K562 (cell line): ENCODE measurements around the gene GAK. TPM values are rescaled to one million over a fixed set of nuclear protein-coding genes. Genes with fewer than 3 reads are reported as not detected.

Experiments
- ATAC-seq: fragments of 200-7000 bp; cut with Tn5 transposase; 3 replicates; pipeline ENCODE4 v1.9.1; 2020; ENCODE audit warnings: moderate library complexity
- BruUV-seq: library from RNA; stranded (reverse); fragments of 400-500 nt; replicated peaks from 2 replicates; lab custom pipeline; 2021; lab: Mats Ljungman, UMichigan
- CTCF ChIA-PET: fragments of 300-600 bp; formaldehyde crosslinking; extraction: SDS; loops from one replicate; lab custom pipeline; 2021; ENCODE audit warnings: low intra/inter-chr PET ratio; lab: Yijun Ruan, JAX
- POLR2A ChIA-PET: fragments of 300-600, 350-650 bp; sonication (Branson Sonifier 250); formaldehyde crosslinking; extraction: SDS; loops from one replicate; lab custom pipeline; 2021; ENCODE audit warnings: antibody characterized with exemption, inconsistent platforms; lab: Yijun Ruan, JAX
- DNase-seq, 4 experiments: peaks; one replicate each; pipeline versions ENCODE4 v3.0.0 to v3.0.0-alpha.2; 2011 to 2018; ENCODE audit warnings: low spot score in 3 of 4, mixed read lengths in 3 of 4; ENCODE audit errors: extremely low read depth in 1 of 4
- FAIRE-seq: peaks from 2 replicates; lab custom pipeline; 2011; peaks lifted over from hg19 to GRCh38; lab: Jason Lieb, UNC
- H2AFZ ChIP-seq: 2 replicates; pipeline ENCODE4 v1.6.0; 2011; ENCODE audit warnings: low read depth, low read length, control low read depth, inconsistent platforms
- H3K27ac ChIP-seq: fragments of 200-600 bp; 3 replicates; pipeline ENCODE4 v1.8.0; 2011; ENCODE audit warnings: low read depth, mild to moderate bottlenecking, control low read depth, inconsistent platforms, low read length, moderate library complexity, mixed read lengths; ENCODE audit errors: extremely low read depth
- H3K27me3 ChIP-seq, 2 experiments: fragments of 300-600 bp in 1 of 2; 2 replicates in 1 of 2; 3 replicates in 1 of 2; pipeline versions ENCODE4 v1.6.0 to v1.8.0; 2011; ENCODE audit warnings: inconsistent platforms in 2 of 2, low read length in 2 of 2, mild to moderate bottlenecking in 1 of 2, mixed read lengths in 1 of 2, moderate library complexity in 1 of 2; ENCODE audit not compliant: control insufficient read depth in 2 of 2, insufficient read depth in 2 of 2
- H3K36me3 ChIP-seq: fragments of 300-600 bp; 3 replicates; pipeline ENCODE4 v1.8.0; 2011; ENCODE audit warnings: mild to moderate bottlenecking, low read length, inconsistent platforms; ENCODE audit not compliant: control insufficient read depth, insufficient read depth
- H3K4me1 ChIP-seq, 2 experiments: fragments of 200-600 bp in 1 of 2; replicated peaks in 1 of 2; 2 replicates in 1 of 2; 3 replicates in 1 of 2; pipeline versions ENCODE4 v1.5.1 to v1.8.0; 2011; ENCODE audit warnings: inconsistent platforms in 2 of 2, low read length in 2 of 2, mild to moderate bottlenecking in 1 of 2, mixed read lengths in 1 of 2, moderate library complexity in 1 of 2; ENCODE audit not compliant: control insufficient read depth in 2 of 2, insufficient read depth in 2 of 2
- H3K4me2 ChIP-seq: 2 replicates; pipeline ENCODE4 v1.6.1; 2011; ENCODE audit warnings: low read length, control low read depth, inconsistent platforms, mixed read lengths; ENCODE audit not compliant: insufficient read depth
- H3K4me3 ChIP-seq: fragments of 200-600 bp; sonication (generic), shearing (Covaris generic); 2 replicates; pipeline ENCODE4 v1.5.1; 2016; ENCODE audit warnings: control low read depth, inconsistent platforms
- H3K79me2 ChIP-seq: fragments of 200-600 bp; 3 replicates; pipeline ENCODE4 v1.8.0; 2011; ENCODE audit warnings: low read length, inconsistent platforms; ENCODE audit not compliant: control insufficient read depth, insufficient read depth
- H3K9ac ChIP-seq, 2 experiments: 2 replicates each; pipeline versions ENCODE4 v1.6.0 to v1.6.1; 2011; ENCODE audit warnings: low read depth in 2 of 2, low read length in 2 of 2, control low read depth in 1 of 2, inconsistent platforms in 1 of 2, mild to moderate bottlenecking in 1 of 2, mixed read lengths in 1 of 2; ENCODE audit not compliant: insufficient read depth in 1 of 2
- H3K9me1 ChIP-seq: one replicate; pipeline ENCODE4 v1.6.0; 2011; ENCODE audit warnings: inconsistent platforms, mild to moderate bottlenecking, low read length, moderate library complexity; ENCODE audit not compliant: control insufficient read depth, insufficient read depth
- H3K9me3 ChIP-seq: replicated peaks from 2 replicates; pipeline ENCODE4 v1.5.1; 2011; ENCODE audit warnings: low read depth, low read length, inconsistent platforms; ENCODE audit not compliant: control insufficient read depth, insufficient read depth
- H4K20me1 ChIP-seq: replicated peaks from 2 replicates; pipeline ENCODE4 v1.6.1; 2011; ENCODE audit warnings: low read length, inconsistent platforms, mixed read lengths; ENCODE audit not compliant: control insufficient read depth, insufficient read depth
- ESRRB ChIP-seq: fragments of 250-450 bp; sonication (Bioruptor Pico); IDR thresholded peaks from 2 replicates; pipeline ENCODE4 v1.5.0; 2020; ENCODE audit warnings: mild to moderate bottlenecking, moderate library complexity, borderline replicate concordance
- ETS2 ChIP-seq: IDR thresholded peaks from 2 replicates; pipeline ENCODE4 v1.6.1; 2016; ENCODE audit warnings: borderline replicate concordance, missing genetic modification characterization, mild to moderate bottlenecking, moderate library complexity, missing compliant biosample characterization; ENCODE audit not compliant: poor library complexity, severe bottlenecking
- POLR2G ChIP-seq: fragments of 200-400 bp; formaldehyde crosslinking; IDR thresholded peaks from 2 replicates; pipeline ENCODE4 v1.6.1; 2017; ENCODE audit warnings: low read depth, mild to moderate bottlenecking, antibody characterized with exemption, low read length, moderate library complexity
- ZNF197 ChIP-seq: fragments of 200-800 bp; sonication (Bioruptor generic); IDR thresholded peaks from 2 replicates; pipeline ENCODE4 v1.6.1; 2016; ENCODE audit warnings: low read depth, missing genetic modification characterization, missing compliant biosample characterization
- ZNF583 ChIP-seq: fragments of 250-450 bp; sonication (Bioruptor Pico); IDR thresholded peaks from 2 replicates; pipeline ENCODE4 v1.4.0; 2020
- WGBS: fragments of 100-300 bp; shearing (Covaris generic); methylation state at CpG from one replicate; pipeline ENCODE4 v1.1.6; 2016; ENCODE audit warnings: low coverage, mixed read lengths; ENCODE audit not compliant: insufficient coverage; ENCODE audit errors: missing lambda C conversion rate; 5-methylcytosine and 5-hydroxymethylcytosine counted together
- in situ Hi-C: fragments of 300-500 bp; cut with MboI; formaldehyde crosslinking; loops from 4 replicates; pipeline ENCODE4 v1.15.0; 2018; ENCODE audit warnings: inconsistent platforms, mixed read lengths
- intact Hi-C: fragments of 100-400 bp; cut with micrococcal nuclease; formaldehyde crosslinking; loops from 2 replicates; pipeline ENCODE4 v1.14.2; 2022
- polyA plus RNA-seq, 8 experiments: library from polyadenylated mRNA; depleted of rRNA in 4 of 8; stranded (reverse) in 5 of 8; unstranded in 3 of 8; fragments of >200 nt; fragmentation: Nextera tagmentation in 2 of 8; fragmentation: Illumina TruSeq in 1 of 8; extraction: Ambion mirVana in 2 of 8; extraction: Trizol in 1 of 8; gene quantifications; 2 replicates each; pipeline versions ENCODE4 v1.2.1 to v1.2.3, GENCODE V29; 2011 to 2014; ENCODE audit warnings: inconsistent platforms in 1 of 8, missing spikeins in 1 of 8
- total RNA-seq, 7 experiments: library from RNA; depleted of rRNA in 6 of 7; stranded (reverse); fragments of >200 nt in 6 of 7; fragmentation: Illumina TruSeq in 2 of 7; extraction: Trizol in 2 of 7; gene quantifications; 2 replicates each; pipeline versions ENCODE4 v1.2.1 to v1.2.3, GENCODE V29; 2011 to 2021; ENCODE audit warnings: low replicate concordance in 1 of 7
- TF ChIP-seq, protein P1 (sequence below): sonication (generic); formaldehyde crosslinking; IDR thresholded peaks from 2 replicates; pipeline ENCODE4 v1.8.0; 2022; ENCODE audit warnings: mild to moderate bottlenecking, missing genetic modification reagents

The GAK gene
- total and polyA plus RNA-seq, 9 of the 15 experiments (the other 6 are each of a cell fraction or from before 2014, with no cell fraction given) = 1.3 to 102 (median 16.2) TPM

GRCh38 chr4:914531-914930 lies 17.6 kb downstream of the GAK start:
- no TSS peak for BruUV-seq
- in situ Hi-C loops (no loop called here), intact Hi-C loops (no loop called here)
- ATAC-seq (no peak), FAIRE-seq (no peak), DNase-seq (no peak)
- ChIA-PET CTCF (no interaction called here), POLR2A (no interaction called here)
- H3K27ac ChIP-seq = no peak overlapping the region
- H3K36me3 ChIP-seq = peaks cover 40% of the 10 kb centered on the region; the same call in 2 of the 3 replicates
- H2AFZ ChIP-seq = no peak overlapping the region
- WGBS = 95% methylated on average over 7 of the region's 21 CpGs
- H3K9me3 ChIP-seq = peaks cover 4% of the 10 kb centered on the region; the same call in 1 of the 2 replicates
- H4K20me1 ChIP-seq = peaks cover 6% of the 10 kb centered on the region; the same call in 1 of the 2 replicates
- no peak overlapping the region for H3K4me2 ChIP-seq
- H3K4me1 ChIP-seq = peaks cover 0 to 24% of the 10 kb centered on the region in 2 experiments; a peak in 2 of 5 replicates
- peaks cover 52% of the 10 kb centered on the region for H3K79me2 ChIP-seq
- H3K4me3 ChIP-seq = no peak overlapping the region
- H3K9me1 ChIP-seq = no peaks in the 10 kb centered on the region
- H3K27me3 ChIP-seq = no peaks in the 10 kb centered on the region
- 0 out of 2 replicates have a peak, but pooled peaks have one; percentile 23 for TF ChIP-seq POLR2G
- no peak for TF ChIP-seq ESRRB
- TF ChIP-seq ZNF583 (CRISPR knock-in tag) = no peak
- no peak for TF ChIP-seq ZNF197 (CRISPR knock-in tag)
- no peak overlapping the region for H3K9ac ChIP-seq

DNA sequence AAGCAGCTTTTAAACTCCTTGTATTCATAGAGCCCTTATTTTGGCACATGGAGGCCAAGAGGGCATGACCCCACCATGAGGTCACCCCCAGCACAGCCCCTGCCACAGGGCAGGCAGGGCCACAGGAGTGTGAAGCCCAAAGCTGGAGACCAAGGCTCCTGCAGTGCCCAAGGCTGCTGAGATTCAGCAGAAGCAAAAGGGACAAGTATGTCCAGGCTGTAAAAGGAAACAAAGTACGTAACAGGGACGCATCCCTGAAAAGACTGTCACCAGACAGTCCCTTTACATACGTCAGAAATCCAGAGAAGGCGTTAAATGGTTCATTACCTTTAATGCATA lies 18.9 kb downstream of the GAK start:
- ChIA-PET CTCF (no interaction called here), POLR2A (interaction anchor here (0.7 kb wide), 1 partner anchor 40 kb away, joined by 3 read pairs; no protein-coding TSS in a partner anchor)
- Histone ChIP-seq H3K27ac (no peak overlapping the region), H3K79me2 (peaks cover 40% of the 10 kb centered on the region), H2AFZ (no peak overlapping the region), H3K9me1 (no peaks in the 10 kb centered on the region), H3K4me1 (peaks cover 0 to 21% of the 10 kb centered on the region in 2 experiments; a peak in 2 of 5 replicates), H3K27me3 (no peaks in the 10 kb centered on the region), H3K4me2 (no peak overlapping the region), H4K20me1 (0 out of 2 replicates have a peak, but pooled peaks cover 6% of the 10 kb centered on the region), H3K9me3 (peaks cover 3% of the 10 kb centered on the region; the same call in 1 of the 2 replicates), H3K4me3 (no peak overlapping the region), H3K36me3 (peaks cover 49% of the 10 kb centered on the region; the same call in 2 of the 3 replicates), H3K9ac (no peak overlapping the region)
- WGBS = 91% methylated on average over 4 of the region's 4 CpGs
- intact Hi-C loops (no loop called here), in situ Hi-C loops (no loop called here)
- DNase-seq = no peak
- no peak for ATAC-seq
- BruUV-seq = no TSS peak
- FAIRE-seq = no peak
- TF ChIP-seq ETS2 (tag) = no peak
- TF ChIP-seq, protein P1, sequence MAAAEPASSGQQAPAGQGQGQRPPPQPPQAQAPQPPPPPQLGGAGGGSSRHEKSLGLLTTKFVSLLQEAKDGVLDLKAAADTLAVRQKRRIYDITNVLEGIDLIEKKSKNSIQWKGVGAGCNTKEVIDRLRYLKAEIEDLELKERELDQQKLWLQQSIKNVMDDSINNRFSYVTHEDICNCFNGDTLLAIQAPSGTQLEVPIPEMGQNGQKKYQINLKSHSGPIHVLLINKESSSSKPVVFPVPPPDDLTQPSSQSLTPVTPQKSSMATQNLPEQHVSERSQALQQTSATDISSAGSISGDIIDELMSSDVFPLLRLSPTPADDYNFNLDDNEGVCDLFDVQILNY (CRISPR knock-in tag) = no peak
